ENCODE results near the gene NBEA.

NBEA gene

GRCh38 chr13:35526577-35526976 lies 584.5 kb downstream of the NBEA start:
- DNase-seq = no peak

- no peak for DNase-seq
Measured at GRCh38 chr13:35527451-35527850, 585.4 kb downstream of the NBEA start.

DNA sequence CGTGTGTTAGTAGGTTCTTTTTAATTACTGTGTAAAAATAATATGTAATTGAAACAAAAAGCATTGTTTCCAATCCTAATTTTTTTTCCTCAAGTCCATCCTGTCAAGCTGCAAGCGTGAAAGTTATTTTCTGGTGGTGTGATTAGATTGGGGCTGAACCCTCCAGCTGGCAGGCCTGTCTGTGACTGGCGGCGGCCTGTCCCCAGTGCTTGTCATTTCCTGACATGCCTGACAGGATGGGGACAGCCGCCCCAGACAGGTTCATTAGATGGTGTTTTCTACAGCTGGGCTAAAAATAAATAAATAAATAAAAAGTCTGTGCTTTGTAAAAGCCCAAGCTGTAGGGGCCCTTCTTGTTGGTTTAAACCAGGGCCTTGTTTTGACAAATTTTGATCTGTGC lies 588.1 kb downstream of the NBEA start:
- no peak for DNase-seq

GRCh38 chr13:35530581-35530980 lies 588.5 kb downstream of the NBEA start:
- DNase-seq = no peak

DNA sequence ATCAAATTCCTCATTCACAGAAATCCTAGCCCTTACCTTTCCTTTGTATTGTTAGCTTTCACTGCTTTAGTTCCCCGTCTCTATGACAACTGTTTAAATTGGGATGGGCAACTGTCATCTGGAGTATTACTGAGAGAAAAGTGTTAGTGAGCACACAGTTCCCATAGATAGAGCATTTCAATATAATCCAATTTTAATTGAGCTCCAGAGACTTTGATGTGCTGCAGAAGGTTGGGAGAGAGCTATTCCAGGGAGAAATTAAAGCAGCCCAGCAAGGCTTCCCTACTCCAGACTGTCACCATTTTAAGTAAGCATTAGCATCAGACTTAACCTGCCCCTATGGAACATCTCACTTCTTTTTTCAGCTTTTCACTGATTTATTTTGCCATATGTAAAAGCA lies 589.5 kb downstream of the NBEA start:
- no peak for DNase-seq

DNA sequence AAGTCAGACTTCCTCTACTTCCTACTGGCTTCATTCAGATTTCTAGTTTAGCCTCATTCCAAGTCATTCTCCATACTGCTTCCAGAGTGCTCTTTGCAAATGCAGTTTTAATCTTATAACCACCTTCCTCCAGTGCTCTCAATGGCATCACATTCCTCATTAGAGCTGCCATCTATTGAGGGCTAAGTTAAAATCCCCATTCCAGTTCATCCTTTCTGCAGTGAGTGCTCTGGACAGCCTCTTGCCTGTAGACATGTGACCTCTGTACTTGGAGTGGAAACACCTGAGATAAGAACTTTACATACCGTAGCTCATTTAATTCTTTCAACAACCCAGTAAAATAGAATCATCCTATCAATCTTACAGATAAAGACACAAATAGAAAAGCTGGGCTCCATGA lies 592.3 kb downstream of the NBEA start:
- no peak for DNase-seq

GRCh38 chr13:35548790-35549189 lies 606.7 kb downstream of the NBEA start:
- DNase-seq = no peak

DNA sequence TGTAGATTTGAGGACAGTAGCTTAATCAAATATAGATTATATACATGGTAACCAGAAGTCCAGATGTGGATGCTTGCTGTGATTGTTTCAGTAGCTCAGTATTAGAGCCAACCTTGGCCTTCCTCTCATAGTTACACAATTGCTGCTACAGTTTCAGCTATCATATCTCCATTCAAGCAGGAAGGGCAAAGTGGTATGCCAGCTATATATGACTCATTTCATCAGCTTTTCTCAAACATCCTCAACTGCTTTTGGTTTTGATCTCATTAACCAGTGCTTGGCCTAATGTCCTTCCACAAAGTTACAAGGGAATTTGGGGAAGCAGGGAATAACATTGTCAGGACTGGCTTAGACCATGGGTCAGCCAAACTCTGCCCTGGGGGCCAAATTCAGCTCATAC lies 607.4 kb downstream of the NBEA start:
- no peak for DNase-seq

GRCh38 chr13:35552172-35552844 lies 610.2 kb downstream of the NBEA start:
- DNase-seq = no peak

GRCh38 chr13:35554972-35555623 lies 613.0 kb downstream of the NBEA start:
- DNase-seq = no peak

DNA sequence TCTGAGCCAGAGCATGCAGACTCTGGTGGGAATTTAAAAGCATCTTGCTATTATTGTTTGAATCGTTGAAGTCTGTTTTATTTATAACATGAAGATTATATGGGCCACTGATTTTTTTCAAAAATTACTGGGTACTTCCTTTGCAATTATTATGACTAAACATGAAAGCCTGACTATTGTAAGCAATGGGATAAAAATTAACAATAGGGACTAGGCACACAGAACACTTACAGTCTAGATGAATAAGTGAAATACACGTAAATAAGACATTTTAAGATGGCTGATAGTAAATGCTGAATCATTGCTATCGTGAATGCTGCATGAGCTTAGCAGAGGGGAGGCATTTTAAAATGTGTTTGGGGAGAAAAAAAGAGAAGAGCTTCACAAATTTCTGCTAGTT lies 615.4 kb downstream of the NBEA start:
- no peak for DNase-seq

DNA sequence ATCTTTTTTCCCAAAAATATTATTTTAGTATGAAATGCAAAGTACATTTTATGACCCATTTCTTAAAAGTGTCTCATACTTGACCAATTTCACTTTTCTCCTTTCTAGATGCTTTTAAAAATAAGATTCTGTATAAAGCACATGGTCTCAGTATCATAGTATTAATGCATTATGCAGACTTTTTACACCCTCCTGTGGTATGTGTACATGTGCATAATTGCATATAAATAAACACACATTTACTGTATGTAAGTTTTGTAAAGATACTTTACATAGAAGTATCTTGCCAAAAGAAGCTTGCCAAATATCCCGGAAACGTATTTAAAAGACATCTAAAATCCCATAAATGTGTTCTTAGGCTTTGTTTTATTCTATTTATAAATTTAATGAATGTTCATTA lies 619.5 kb downstream of the NBEA start:
- no peak for DNase-seq

DNA sequence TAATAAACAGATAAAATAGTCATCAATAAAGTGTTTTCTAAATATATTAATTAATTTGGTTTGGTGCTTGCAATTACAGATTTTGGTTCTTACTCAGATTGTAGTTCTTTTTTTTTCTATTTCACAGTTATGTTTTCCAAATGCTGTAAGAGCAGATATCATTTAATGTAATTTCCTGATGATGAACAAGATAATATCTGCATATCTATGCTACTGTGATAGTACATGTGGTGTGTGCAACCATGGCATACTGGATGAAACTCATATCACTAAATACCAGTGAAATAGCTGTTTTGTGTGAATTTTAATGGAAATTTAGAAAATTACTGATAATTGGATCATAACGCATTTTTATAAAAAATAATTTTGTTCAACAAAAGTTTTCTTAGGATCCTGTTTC lies 623.2 kb downstream of the NBEA start:
- DNase-seq = no peak

DNA sequence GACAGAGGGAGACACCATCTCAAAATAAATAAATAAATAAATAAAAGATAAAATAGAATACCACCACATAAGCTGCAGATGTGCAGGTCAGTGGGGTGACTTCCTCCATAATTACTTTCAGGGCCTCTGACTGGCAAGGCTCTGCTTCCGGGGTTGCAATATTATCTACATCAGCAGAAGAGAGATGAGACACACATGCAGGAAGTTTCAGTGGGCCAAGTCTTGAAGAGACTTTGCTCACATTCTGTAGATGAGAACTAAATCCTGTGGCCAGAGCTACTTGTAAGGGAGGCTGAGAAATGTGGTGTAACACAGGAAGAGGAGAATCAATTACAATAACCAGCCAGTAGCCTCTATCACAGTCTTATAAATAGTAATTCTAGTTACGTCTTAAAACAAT lies 624.3 kb downstream of the NBEA start:
- DNase-seq = no peak

DNA sequence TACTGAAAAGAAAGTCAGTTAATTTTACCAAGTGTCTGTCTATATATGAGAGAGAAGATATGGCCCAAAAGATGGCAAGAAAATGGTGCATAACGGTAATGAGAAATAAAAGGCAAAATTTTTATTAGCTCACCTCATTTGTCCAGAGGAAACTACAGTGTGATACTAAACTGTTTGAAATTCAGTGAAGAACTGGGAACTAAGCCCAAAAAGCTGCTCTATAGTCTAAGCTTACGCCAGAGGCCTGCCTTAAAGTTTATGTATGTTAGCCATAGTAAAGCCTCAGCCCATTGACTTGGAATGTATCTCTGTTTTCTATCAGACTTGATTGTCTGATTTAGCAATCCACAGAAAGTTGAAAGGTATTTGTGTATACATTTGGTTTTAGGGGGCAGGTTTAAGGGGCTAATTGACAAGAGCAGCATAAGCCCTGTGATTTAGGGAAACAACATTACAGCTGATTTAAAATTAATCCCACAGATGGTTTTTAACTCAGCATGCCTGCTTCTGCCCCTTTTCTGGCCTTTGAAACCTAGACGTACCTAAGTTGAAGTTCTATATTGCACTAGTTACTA lies 625.4 kb downstream of the NBEA start:
- DNase-seq = no peak

DNA sequence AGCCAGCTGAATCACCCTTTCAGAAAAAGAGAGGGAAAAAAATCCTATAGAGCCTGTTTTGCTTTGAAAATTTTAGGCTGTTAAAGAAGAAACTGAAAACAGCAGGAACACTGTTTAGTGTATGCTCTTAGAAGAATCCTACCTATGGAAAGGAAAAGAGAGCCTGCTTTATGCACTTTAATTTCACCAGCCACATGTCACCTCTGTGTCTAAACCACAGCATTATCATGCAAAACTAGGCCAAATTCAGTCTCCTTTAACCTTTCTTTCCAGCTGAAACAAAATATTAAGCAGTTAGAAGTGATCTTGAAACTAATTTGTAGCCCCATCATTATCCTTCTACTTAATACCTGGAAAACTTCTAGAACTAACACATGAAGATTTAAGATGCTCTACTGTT lies 631.6 kb downstream of the NBEA start:
- DNase-seq = no peak

DNA sequence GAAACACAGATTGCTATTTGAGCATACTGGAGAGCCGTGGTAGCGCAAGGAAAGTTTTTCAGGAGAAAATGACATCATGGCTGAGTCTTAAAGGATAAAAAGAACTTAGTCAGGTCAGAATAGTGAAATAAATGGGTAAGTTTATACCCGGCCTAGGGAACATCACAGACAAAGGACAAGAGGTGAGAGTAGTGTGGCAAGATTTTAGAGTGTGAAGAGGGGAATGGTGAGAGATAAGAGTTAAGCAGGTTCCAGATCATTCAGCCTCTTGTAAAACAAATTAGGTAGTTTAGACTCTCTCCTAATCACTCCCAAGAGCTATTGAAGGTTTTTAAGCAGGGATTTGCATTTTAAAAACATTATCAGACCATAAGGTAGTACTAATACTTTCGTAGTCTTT lies 650.4 kb downstream of the NBEA start:
- DNase-seq = no peak

DNA sequence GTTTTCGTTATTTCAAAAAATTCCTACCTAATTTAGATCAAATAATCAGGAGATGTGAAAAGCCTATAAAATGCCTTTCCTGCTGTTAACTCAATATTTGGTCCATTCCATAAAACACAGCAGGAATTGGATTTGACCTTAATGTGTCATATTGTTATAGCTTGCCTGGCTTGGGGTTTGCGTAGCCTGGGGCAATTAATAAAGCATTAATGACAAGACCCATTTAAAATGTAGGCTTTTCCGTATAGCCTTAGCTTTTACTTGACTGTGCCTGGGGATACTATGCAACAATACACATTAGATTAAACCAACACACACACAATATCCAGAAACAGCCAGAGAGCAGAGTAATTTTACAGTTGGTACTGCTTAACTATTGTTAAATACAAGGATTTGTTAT lies 651.6 kb downstream of the NBEA start:
- no peak for DNase-seq

DNA sequence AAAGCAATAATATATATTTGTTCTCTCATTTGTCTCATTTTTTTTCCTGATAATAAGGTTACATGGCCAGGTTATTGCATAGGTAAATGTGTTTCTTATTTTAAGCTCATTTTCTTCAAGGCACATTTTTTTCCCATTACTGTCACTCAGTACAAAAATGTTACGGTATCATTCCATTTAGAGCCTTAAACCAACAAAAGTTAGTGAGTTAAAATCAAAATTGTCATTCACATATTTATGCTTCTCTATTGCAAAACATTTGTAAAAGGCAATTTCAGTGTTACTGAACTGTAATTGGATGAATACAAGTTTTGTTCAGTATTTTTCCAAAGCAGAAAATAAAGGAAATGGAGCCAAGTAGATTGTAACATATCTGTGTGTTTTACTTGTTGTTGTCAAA lies 652.0 kb downstream of the NBEA start:
- no peak for DNase-seq

- no peak for DNase-seq
Measured at GRCh38 chr13:35595181-35595580, 653.1 kb downstream of the NBEA start.

DNA sequence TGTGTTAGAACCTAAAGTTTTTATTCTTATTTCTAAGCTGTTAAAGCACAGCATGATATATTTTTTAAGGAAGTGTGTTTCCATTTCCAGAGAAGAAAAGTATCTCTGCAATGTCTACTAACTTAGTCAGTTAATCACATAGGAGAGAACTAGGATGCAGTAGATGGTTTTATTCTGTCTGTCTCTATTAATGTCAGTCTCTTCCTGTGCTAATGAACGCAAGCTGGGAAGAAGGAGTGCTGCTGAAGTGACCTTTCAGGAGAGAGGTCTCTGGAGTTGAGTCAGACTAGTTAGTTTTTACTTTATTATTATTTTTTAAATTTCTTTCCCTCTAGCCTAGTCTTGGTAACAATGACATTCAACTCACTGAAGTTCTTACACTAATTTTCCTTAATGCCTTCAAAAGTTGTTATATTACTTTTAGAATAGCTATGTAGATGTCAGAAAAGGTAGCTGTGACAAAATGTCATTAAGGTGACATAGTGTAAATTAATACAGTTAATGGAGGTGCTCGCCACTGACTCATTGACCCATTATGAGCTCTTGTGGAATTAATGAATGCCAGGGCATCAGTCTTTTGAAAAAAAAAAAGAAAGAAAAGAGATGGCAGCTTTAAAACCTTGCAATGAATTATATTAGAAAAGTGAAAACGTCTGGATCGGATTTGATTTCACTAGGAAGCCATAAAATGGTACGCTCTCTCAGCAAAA lies 654.4 kb downstream of the NBEA start:
- no peak for DNase-seq

- DNase-seq = no peak
Measured at GRCh38 chr13:35597451-35597850, 655.4 kb downstream of the NBEA start.

- no peak for DNase-seq
Measured at GRCh38 chr13:35598233-35598632, 656.2 kb downstream of the NBEA start.

GRCh38 chr13:35598790-35599369 lies 656.8 kb downstream of the NBEA start:
- DNase-seq = no peak

Data from midbrain (tissue), 1 donor.